WTC11 (cell line): ENCODE data around the gene PRDM1.

Source experiments
- ATF3 ChIP-seq: sonication (generic); formaldehyde crosslinking; conservative IDR thresholded peaks from 2 replicates; pipeline ENCODE4 v1.8.1; 2022; ENCODE audit warnings: mild to moderate bottlenecking, missing genetic modification reagents
- CREB1 ChIP-seq: sonication (generic); formaldehyde crosslinking; IDR thresholded peaks from 2 replicates; pipeline ENCODE4 v1.8.0; 2023; ENCODE audit warnings: mild to moderate bottlenecking, missing genetic modification reagents
- E2F1 ChIP-seq: sonication (generic); formaldehyde crosslinking; IDR thresholded peaks from 2 replicates; pipeline ENCODE4 v1.8.0; 2022; ENCODE audit warnings: mild to moderate bottlenecking, missing genetic modification reagents
- E2F4 ChIP-seq: sonication (generic); formaldehyde crosslinking; IDR thresholded peaks from 2 replicates; pipeline ENCODE4 v1.8.1; 2022; ENCODE audit warnings: low read depth, mild to moderate bottlenecking, moderate library complexity, missing genetic modification reagents, borderline replicate concordance
- ESRRA ChIP-seq: sonication (generic); formaldehyde crosslinking; IDR thresholded peaks from 2 replicates; pipeline ENCODE4 v1.8.1; 2022; ENCODE audit warnings: mild to moderate bottlenecking, missing genetic modification reagents, borderline replicate concordance
- IRF1 ChIP-seq: sonication (generic); formaldehyde crosslinking; IDR thresholded peaks from 2 replicates; pipeline ENCODE4 v1.8.0; 2023; ENCODE audit warnings: missing genetic modification reagents
- IRF2 ChIP-seq: sonication (generic); formaldehyde crosslinking; IDR thresholded peaks from 2 replicates; pipeline ENCODE4 v1.8.0; 2022; ENCODE audit warnings: low read depth, missing genetic modification reagents, borderline replicate concordance
- NFATC4 ChIP-seq: fragments of 250-450 bp; sonication (Bioruptor Pico); IDR thresholded peaks from 2 replicates; pipeline ENCODE4 v1.9.0; 2021; ENCODE audit warnings: mild to moderate bottlenecking
- NFE2L1 ChIP-seq: sonication (generic); formaldehyde crosslinking; IDR thresholded peaks from 2 replicates; pipeline ENCODE4 v1.8.1; 2023; ENCODE audit warnings: missing genetic modification reagents
- NFYB ChIP-seq: sonication (generic); formaldehyde crosslinking; conservative IDR thresholded peaks from 2 replicates; pipeline ENCODE4 v1.8.0; 2022; ENCODE audit warnings: low read depth, missing genetic modification reagents
- STAT6 ChIP-seq: sonication (generic); formaldehyde crosslinking; conservative IDR thresholded peaks from 2 replicates; pipeline ENCODE4 v1.8.1; 2023; ENCODE audit warnings: mild to moderate bottlenecking, low read depth, missing genetic modification reagents, moderate library complexity
- ZNF317 ChIP-seq: sonication (generic); formaldehyde crosslinking; IDR thresholded peaks from 2 replicates; pipeline ENCODE4 v1.8.1; 2023; ENCODE audit warnings: low read depth, mild to moderate bottlenecking, moderate library complexity, missing genetic modification reagents, borderline replicate concordance
- TF ChIP-seq, protein P1 (sequence below): fragments of 200-600 bp; IDR thresholded peaks from 2 replicates; pipeline ENCODE4 v1.8.0; 2022; ENCODE audit warnings: antibody characterized with exemption
- TF ChIP-seq, protein P2 (sequence below): sonication (generic); formaldehyde crosslinking; IDR thresholded peaks from 2 replicates; pipeline ENCODE4 v1.8.1; 2022; ENCODE audit warnings: mild to moderate bottlenecking, missing genetic modification reagents, moderate library complexity, borderline replicate concordance

DNA sequence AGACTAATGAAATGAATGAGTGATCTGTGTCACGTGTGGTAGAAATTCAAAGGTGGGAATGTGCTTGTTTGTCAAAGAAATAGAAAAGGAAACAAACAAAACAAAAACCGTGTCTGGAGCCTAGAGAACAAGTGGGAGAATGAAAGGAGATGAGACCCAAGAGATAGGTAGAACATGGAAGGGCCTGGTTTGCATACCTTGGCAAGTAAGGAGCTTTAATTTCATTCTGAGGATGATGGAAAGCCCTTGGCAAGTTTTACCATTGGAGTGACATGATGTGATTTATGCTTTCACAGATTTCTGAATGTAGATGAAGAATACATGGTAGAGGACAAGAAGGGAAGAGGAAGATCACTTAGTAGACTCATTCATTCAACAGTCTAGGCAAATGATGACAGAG lies 26.8 kb upstream of the PRDM1 start:
- TF ChIP-seq ESRRA (CRISPR knock-in tag) (no peak), NFATC4 (CRISPR knock-in tag) (no peak), E2F4 (CRISPR knock-in tag) (no peak), CREB1 (CRISPR knock-in tag) (no peak), NFYB (CRISPR knock-in tag) (no peak), IRF2 (CRISPR knock-in tag) (no peak), ATF3 (CRISPR knock-in tag) (no peak), ZNF317 (CRISPR knock-in tag) (no peak), E2F1 (CRISPR knock-in tag) (no peak), NFE2L1 (CRISPR knock-in tag) (no peak), STAT6 (CRISPR knock-in tag) (no peak), IRF1 (CRISPR knock-in tag) (no peak)
- TF ChIP-seq, protein P1, sequence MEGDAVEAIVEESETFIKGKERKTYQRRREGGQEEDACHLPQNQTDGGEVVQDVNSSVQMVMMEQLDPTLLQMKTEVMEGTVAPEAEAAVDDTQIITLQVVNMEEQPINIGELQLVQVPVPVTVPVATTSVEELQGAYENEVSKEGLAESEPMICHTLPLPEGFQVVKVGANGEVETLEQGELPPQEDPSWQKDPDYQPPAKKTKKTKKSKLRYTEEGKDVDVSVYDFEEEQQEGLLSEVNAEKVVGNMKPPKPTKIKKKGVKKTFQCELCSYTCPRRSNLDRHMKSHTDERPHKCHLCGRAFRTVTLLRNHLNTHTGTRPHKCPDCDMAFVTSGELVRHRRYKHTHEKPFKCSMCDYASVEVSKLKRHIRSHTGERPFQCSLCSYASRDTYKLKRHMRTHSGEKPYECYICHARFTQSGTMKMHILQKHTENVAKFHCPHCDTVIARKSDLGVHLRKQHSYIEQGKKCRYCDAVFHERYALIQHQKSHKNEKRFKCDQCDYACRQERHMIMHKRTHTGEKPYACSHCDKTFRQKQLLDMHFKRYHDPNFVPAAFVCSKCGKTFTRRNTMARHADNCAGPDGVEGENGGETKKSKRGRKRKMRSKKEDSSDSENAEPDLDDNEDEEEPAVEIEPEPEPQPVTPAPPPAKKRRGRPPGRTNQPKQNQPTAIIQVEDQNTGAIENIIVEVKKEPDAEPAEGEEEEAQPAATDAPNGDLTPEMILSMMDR, result no peak
- TF ChIP-seq, protein P2, sequence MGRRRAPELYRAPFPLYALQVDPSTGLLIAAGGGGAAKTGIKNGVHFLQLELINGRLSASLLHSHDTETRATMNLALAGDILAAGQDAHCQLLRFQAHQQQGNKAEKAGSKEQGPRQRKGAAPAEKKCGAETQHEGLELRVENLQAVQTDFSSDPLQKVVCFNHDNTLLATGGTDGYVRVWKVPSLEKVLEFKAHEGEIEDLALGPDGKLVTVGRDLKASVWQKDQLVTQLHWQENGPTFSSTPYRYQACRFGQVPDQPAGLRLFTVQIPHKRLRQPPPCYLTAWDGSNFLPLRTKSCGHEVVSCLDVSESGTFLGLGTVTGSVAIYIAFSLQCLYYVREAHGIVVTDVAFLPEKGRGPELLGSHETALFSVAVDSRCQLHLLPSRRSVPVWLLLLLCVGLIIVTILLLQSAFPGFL (CRISPR knock-in tag), result no peak
